Fibroblast of lung (primary cell): Measurements from ENCODE around the gene TRAFD1. TPM values are rescaled to one million over a fixed set of nuclear protein-coding genes. Genes with fewer than 3 reads are reported as not detected.
A peak's percentile ranks its signal among the peaks of the same experiment; 100 is the strongest.

ENCODE experiments used
- DNase-seq, 2 donors: peaks; one replicate each; pipeline versions ENCODE4 v3.0.0 to v3.0.0-alpha.2; 2010; ENCODE audit warnings: low read depth in 2 of 2
- H2AFZ ChIP-seq: 2 replicates; pipeline ENCODE4 v1.5.1; 2012; ENCODE audit warnings: low read length, control low read depth, inconsistent platforms
- H3K27ac ChIP-seq: 2 replicates; pipeline ENCODE4 v1.5.1; 2011; ENCODE audit warnings: low read length, control low read depth; ENCODE audit not compliant: insufficient read depth
- H3K27me3 ChIP-seq: 2 replicates; pipeline ENCODE4 v1.5.1; 2011; ENCODE audit warnings: mild to moderate bottlenecking, low read length; ENCODE audit not compliant: control insufficient read depth, insufficient read depth
- H3K36me3 ChIP-seq: 2 replicates; pipeline ENCODE4 v1.5.1; 2011; ENCODE audit warnings: low read length; ENCODE audit not compliant: control insufficient read depth, insufficient read depth
- H3K4me1 ChIP-seq: 2 replicates; pipeline ENCODE4 v1.5.1; 2011; ENCODE audit warnings: low read length; ENCODE audit not compliant: control insufficient read depth, insufficient read depth; ENCODE audit errors: extremely low read depth
- H3K4me2 ChIP-seq: 2 replicates; pipeline ENCODE4 v1.5.1; 2011; ENCODE audit warnings: low read length, control low read depth; ENCODE audit not compliant: insufficient read depth; ENCODE audit errors: extremely low read depth
- H3K4me3 ChIP-seq, 4 experiments: fragments of 200-600 bp in 1 of 4; sonication (generic) in 1 of 4; replicated peaks in 1 of 4; 2 replicates each; pipeline ENCODE4 v1.5.1; 2011 to 2016; ENCODE audit warnings: low read length in 4 of 4, low read depth in 3 of 4, mild to moderate bottlenecking in 3 of 4, control low read depth in 2 of 4, inconsistent platforms in 1 of 4, mixed read lengths in 1 of 4; ENCODE audit not compliant: insufficient read depth in 1 of 4; ENCODE audit errors: control extremely low read depth in 1 of 4
- H3K79me2 ChIP-seq: 2 replicates; pipeline ENCODE4 v1.5.1; 2012; ENCODE audit warnings: mild to moderate bottlenecking, low read length, inconsistent platforms; ENCODE audit not compliant: control insufficient read depth, insufficient read depth
- H3K9ac ChIP-seq: 2 replicates; pipeline ENCODE4 v1.5.1; 2011; ENCODE audit warnings: mild to moderate bottlenecking, low read length, control low read depth; ENCODE audit not compliant: insufficient read depth
- H3K9me3 ChIP-seq: 2 replicates; pipeline ENCODE4 v1.5.1; 2012; ENCODE audit warnings: low read depth, low read length; ENCODE audit not compliant: control insufficient read depth, insufficient read depth
- H4K20me1 ChIP-seq: 2 replicates; pipeline ENCODE4 v1.5.1; 2011; ENCODE audit warnings: low read length; ENCODE audit not compliant: control insufficient read depth, insufficient read depth; ENCODE audit errors: extremely low read depth
- CTCF ChIP-seq, 2 donors: IDR thresholded peaks in 1 of 2; conservative IDR thresholded peaks in 1 of 2; 1 replicate in 1 of 2; 2 replicates in 1 of 2; pipeline ENCODE4 v1.5.1; 2011 to 2012; ENCODE audit warnings: low read length in 2 of 2, control low read depth in 1 of 2, inconsistent platforms in 1 of 2, low read depth in 1 of 2, mild to moderate bottlenecking in 1 of 2
- EZH2 ChIP-seq: IDR thresholded peaks from 2 replicates; pipeline ENCODE4 v1.5.1; 2012; ENCODE audit warnings: low read length, control low read depth, mild to moderate bottlenecking; ENCODE audit errors: missing control alignments
- polyA plus RNA-seq, 2 donors: library from polyadenylated mRNA; depleted of rRNA in 1 of 2; stranded (reverse) in 1 of 2; unstranded in 1 of 2; fragments of >200 nt; gene quantifications; 2 replicates each; pipeline ENCODE4 v1.2.1, GENCODE V29; 2011 to 2012; ENCODE audit warnings: missing spikeins in 1 of 2
- total RNA-seq: library from RNA; depleted of rRNA; stranded (reverse); fragments of >200 nt; gene quantifications from 2 replicates; pipeline ENCODE4 v1.2.1, GENCODE V29; 2014

The TRAFD1 gene
- total and polyA plus RNA-seq, 2 donors (not counting 1 experiment from before 2014, with no cell fraction given): 42.5 to 83.4 TPM

GRCh38 chr12:112130441-112130998 lies 5.2 kb downstream of the TRAFD1 start:
- H3K79me2 ChIP-seq: peaks cover 70% of the 10 kb centered on the region
- H4K20me1 ChIP-seq: no peaks in the 10 kb centered on the region
- H2AFZ ChIP-seq: peak overlapping the region; percentile 71
- peak in 1 of 2 donors; percentile 41 for DNase-seq
- TF ChIP-seq CTCF (conservative IDR thresholded peaks at IDR 0.05 in 1 of 2, IDR thresholded peaks at IDR 0.05 in 1 of 2; ENCODE audit: low read depth in 1 of 2, low read length in 2 of 2): no peak
- no peak for TF ChIP-seq EZH2
- peak overlapping the region; percentile 82 for H3K4me2 ChIP-seq
- no peaks in the 10 kb centered on the region for H3K9me3 ChIP-seq
- H3K4me3 ChIP-seq: peak overlapping the region in 3 of 4 experiments; percentile 27 to 48 (median 30)
- H3K27ac ChIP-seq: peak overlapping the region; percentile 56
- H3K9ac ChIP-seq: no peak overlapping the region
- peaks cover 10% of the 10 kb centered on the region for H3K4me1 ChIP-seq
- no peaks in the 10 kb centered on the region for H3K27me3 ChIP-seq
- peaks cover 2% of the 10 kb centered on the region for H3K36me3 ChIP-seq

GRCh38 chr12:112131686-112132085 lies 6.3 kb downstream of the TRAFD1 start:
- Histone ChIP-seq H2AFZ (no peak overlapping the region), H3K79me2 (peaks cover 58% of the 10 kb centered on the region), H3K9me3 (no peaks in the 10 kb centered on the region), H3K4me3 (no peak overlapping the region), H3K9ac (no peak overlapping the region), H3K36me3 (peaks cover 6% of the 10 kb centered on the region), H3K27ac (no peak overlapping the region), H3K4me2 (peak overlapping the region; percentile 1), H3K27me3 (no peaks in the 10 kb centered on the region), H4K20me1 (no peaks in the 10 kb centered on the region), H3K4me1 (peaks cover 10% of the 10 kb centered on the region)
- TF ChIP-seq CTCF (conservative IDR thresholded peaks at IDR 0.05 in 1 of 2, IDR thresholded peaks at IDR 0.05 in 1 of 2; ENCODE audit: low read depth in 1 of 2, low read length in 2 of 2): no peak
- no peak for TF ChIP-seq EZH2
- no peak for DNase-seq

GRCh38 chr12:112133418-112133817 lies 8.1 kb downstream of the TRAFD1 start:
- no peak for DNase-seq
- no peak for TF ChIP-seq EZH2
- TF ChIP-seq CTCF (conservative IDR thresholded peaks at IDR 0.05 in 1 of 2, IDR thresholded peaks at IDR 0.05 in 1 of 2; ENCODE audit: low read depth in 1 of 2, low read length in 2 of 2): no peak
- Histone ChIP-seq H3K27ac (no peak overlapping the region), H3K36me3 (peaks cover 9% of the 10 kb centered on the region), H2AFZ (no peak overlapping the region), H4K20me1 (no peaks in the 10 kb centered on the region), H3K4me2 (no peak overlapping the region), H3K9ac (no peak overlapping the region), H3K79me2 (peaks cover 41% of the 10 kb centered on the region), H3K4me1 (no peaks in the 10 kb centered on the region), H3K27me3 (no peaks in the 10 kb centered on the region), H3K4me3 (no peak overlapping the region), H3K9me3 (no peaks in the 10 kb centered on the region)
